Raji (cell line): ENCODE results near the gene WDFY3.

Source experiments
- POLR2A ChIP-seq: IDR thresholded peaks from 2 replicates; pipeline ENCODE4 v1.6.1; 2011; ENCODE audit warnings: low read depth, low read length, control low read depth; ENCODE audit not compliant: insufficient read depth

WDFY3 gene

DNA sequence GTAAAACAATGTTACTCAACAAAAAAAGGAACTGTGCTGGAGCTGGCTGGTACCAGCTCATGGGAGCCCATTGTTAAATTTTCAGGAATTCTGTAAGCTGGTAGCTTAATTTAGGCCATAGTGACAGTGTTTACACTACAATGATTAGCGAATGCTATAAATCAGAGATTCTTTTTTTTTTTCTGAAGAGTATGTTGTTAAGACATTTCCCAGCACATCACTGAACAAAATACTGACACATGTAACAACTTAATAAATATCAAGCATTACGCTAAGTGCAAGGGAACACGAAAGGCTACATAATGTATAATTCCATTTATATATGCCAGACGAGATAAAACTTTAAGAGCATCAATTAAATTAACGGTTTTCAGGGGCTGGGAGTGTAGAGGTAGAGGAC is 4.4 kb downstream of the WDFY3 start:
- TF ChIP-seq POLR2A, result no peak

- no peak for TF ChIP-seq POLR2A
Measured at GRCh38 chr4:84958434-84958833, 8.1 kb downstream of the WDFY3 start.

DNA sequence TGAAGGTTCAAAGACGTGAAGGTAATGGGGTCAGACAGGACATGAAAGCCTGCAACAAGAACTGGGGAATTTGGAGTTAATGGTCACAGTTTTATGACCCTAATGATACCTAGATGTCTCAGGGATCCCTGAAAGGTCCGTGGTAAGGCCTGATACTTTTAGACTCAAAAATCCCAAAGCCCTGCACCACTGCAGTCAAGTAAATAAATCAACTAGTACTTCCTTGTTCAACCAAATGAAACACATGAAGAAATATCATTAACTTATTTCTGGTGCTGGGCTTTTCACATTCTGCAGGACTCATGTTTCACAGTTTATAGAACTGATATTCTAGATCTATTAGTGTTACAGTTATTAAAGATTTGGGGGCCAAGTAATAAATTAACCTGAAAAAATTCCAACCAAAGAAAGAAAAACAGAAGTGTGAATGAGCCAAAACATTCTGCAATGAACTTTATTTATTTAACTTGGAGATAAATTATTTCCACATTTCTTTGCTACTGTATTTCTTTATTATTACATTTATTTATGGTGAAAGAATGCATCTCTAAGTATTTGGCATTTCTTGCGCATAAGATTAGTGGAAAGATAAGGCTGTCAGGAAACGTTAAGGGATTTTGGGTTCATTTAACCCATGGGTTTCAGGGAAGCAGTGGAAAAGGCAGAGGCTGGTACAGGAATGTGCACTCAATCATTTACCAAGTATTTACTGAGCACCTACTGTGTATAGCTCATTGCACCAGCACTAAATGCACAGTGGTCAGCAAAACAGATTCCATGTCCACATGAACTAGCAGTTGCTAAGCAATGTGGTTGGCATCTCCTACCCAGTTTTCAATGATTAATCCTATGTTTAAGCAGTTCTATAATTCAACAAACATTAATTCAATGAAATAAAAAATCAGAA is 8.7 kb downstream of the WDFY3 start:
- no peak for TF ChIP-seq POLR2A

DNA sequence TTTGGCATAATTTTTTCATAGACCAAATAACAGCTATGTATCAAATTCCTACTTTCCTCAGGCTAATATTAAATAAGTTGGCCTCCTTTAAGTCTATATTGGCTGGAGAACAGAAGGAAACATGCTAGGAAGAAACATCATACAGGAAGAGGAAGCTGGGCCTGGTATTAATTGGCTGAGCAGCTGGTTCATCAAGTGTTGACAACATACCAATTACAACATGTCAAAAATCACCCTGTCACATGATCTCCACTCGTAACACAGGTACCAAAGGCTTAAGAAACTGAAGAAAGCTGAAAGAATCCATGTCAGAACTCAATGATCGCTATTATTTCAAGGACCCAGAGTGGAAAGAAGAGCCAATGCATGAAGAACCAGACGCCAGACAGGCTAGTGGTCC is 10.5 kb downstream of the WDFY3 start:
- TF ChIP-seq POLR2A, result no peak

GRCh38 chr4:84954982-84955567 is 11.4 kb downstream of the WDFY3 start:
- TF ChIP-seq POLR2A, result no peak

DNA sequence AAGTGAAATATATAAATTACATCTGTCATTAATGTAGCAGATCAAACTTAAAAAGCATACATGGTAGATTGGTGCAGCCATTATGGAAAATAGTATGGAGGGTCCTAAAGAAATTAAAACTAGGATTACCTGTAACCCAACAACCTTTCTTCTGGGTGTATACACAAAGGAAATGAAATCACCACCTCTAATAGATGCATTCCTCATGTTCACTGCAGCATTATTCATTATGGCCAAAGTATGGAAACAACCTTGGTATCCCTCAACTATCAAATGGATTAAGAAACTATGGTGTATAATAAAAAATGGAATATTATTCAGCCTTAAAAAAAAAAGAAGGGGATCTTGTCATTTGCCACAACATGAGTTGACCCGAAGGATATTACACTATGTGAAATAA is 13.7 kb downstream of the WDFY3 start:
- TF ChIP-seq POLR2A, result no peak

DNA sequence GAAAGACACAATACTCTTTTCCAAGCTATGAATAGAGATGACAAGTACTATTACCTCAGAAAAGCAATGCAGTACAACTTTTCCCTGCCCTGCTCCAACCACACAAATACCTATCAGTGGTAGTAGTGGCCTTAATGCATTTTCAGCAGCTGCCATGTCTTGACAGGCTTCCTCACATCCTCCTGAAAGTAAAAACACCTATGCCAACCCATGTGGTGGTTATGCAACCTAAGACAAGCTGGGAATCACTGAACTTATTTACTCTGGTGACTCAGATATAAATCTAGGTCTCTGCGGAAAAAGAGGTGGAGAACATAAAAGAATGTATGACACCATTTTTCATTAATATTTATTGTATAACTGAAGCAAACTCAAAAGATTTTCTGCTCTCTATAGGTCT is 14.5 kb downstream of the WDFY3 start:
- no peak for TF ChIP-seq POLR2A

DNA sequence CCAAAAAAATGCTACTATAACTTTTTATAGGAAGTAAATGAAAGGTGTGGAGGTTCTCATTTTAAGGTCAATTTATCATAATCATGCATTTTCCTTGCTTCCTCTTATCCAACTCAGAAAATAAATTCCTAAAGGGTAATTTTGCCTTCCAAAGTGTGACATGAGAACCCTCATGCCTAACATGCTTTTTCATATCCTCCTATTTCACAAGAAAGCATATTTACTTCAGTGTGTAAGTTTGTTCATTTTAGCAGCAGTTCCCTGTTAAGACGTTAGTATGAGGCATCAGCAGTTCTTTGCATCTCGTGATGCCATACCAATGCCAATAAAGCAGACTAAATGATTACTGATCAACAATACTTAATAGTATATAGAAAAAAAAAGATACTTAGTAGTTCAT is 18.4 kb downstream of the WDFY3 start:
- no peak for TF ChIP-seq POLR2A

- no peak for TF ChIP-seq POLR2A
Measured at GRCh38 chr4:84944947-84945346, 21.5 kb downstream of the WDFY3 start.

GRCh38 chr4:84940960-84941359 is 25.5 kb downstream of the WDFY3 start:
- TF ChIP-seq POLR2A, result no peak

DNA sequence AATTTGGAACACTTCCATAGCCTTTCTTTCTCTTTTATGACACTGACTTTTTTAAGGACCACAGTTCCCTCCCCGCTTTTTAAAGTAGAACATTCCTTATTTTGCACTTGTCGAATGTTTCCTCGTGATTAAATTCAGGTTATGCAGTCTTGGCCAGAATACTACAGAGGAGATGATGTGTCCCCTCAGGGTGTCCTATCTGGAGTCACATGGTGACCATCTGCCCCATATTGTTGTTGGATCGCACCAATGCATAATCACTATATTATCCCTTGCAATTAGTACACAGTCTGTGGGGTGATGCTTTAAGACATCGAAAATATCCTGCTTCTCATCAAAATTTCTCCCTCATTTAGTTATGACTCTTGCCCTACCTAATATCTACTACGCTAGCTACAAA is 27.4 kb downstream of the WDFY3 start:
- TF ChIP-seq POLR2A, result no peak

- TF ChIP-seq POLR2A, result no peak
Measured at GRCh38 chr4:84938316-84938715, 28.2 kb downstream of the WDFY3 start.

DNA sequence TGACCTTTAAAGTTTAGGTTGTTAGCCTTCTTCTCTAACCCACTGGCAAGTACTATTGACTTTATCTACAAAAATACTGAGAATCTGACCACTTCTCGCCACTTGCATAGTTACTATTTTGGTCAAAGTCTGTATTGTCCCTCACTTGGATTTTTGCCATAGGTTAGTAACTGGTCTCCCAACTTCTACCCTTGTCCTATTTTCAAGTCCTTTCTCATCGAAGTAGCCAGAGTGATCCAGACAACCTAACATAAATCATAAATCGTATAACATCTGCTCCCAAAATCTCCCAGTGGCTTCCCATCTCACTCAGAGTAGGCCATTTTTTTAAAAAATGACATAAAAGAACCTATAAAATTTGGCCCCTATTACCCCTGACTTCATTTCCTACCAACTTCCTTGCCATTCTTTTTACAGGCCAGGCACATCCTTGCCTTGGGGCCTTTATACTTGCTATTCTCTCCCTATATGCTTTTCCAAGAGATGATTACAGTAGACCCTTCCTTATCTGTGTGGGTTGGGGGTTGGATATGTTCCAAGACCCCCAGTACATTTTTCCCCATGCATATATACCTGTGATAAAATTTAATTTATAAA is 29.0 kb downstream of the WDFY3 start:
- TF ChIP-seq POLR2A, result no peak

- TF ChIP-seq POLR2A, result no peak
Measured at GRCh38 chr4:84936123-84936522, 30.4 kb downstream of the WDFY3 start.

DNA sequence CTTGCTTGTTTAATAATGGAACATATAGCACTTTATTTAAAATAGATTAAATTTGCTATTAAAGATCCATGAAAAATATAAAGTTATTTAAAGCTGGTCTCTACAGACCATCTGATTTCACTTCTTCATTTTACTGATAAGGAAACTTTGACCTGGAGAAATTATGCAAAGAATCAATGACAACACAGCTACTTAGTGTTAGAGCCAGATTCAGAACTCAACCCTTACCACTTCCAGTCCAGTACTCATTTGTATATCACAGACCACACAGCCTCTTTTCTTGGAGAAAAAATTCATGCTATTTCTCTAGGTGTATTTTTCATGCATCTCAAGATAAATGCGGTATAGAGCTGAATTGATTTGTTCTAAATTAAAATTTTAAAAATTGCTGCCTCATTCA is 34.0 kb downstream of the WDFY3 start:
- no peak for TF ChIP-seq POLR2A

GRCh38 chr4:84931961-84932360 is 34.5 kb downstream of the WDFY3 start:
- no peak for TF ChIP-seq POLR2A

- TF ChIP-seq POLR2A, result no peak
Measured at GRCh38 chr4:84931274-84931673, 35.2 kb downstream of the WDFY3 start.

DNA sequence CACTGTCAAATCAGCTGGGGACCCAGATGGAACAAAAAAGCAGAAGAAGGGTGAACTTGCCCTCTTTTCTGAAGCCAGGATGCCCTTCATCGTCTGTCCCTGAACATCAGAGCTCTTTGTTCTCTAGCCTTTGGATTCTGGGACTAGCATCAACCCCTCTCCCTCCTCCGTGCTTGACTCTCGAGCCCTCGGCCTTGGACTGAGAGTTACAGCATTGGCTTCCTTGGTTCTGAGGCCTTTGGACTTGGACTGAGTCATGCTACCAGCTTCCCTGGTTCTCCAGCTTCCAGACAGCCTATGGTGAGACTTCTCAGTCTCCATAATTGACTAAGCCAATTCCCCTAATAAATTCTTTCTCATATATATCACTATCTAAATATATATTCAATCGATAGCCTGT is 38.4 kb downstream of the WDFY3 start:
- no peak for TF ChIP-seq POLR2A
